Measurements from ENCODE around the gene TVP23B. TPM values are rescaled to one million over a fixed set of nuclear protein-coding genes. Genes with fewer than 3 reads are reported as not detected.
A peak's percentile ranks its signal among the peaks of the same experiment; 100 is the strongest.
"Not testable (repeated sequence)": the region's sequence is repeated elsewhere in the genome, so short reads cannot be mapped to it uniquely, and the experiment has no call there.

The TVP23B gene
- 19.1 and 54.6 TPM in 2 replicates for polyA plus RNA-seq (2011; rRNA removed)
- 23.8 and 24.0 TPM in 2 replicates for polyA minus RNA-seq (2011; rRNA and poly(A)+ RNA removed)

DNA sequence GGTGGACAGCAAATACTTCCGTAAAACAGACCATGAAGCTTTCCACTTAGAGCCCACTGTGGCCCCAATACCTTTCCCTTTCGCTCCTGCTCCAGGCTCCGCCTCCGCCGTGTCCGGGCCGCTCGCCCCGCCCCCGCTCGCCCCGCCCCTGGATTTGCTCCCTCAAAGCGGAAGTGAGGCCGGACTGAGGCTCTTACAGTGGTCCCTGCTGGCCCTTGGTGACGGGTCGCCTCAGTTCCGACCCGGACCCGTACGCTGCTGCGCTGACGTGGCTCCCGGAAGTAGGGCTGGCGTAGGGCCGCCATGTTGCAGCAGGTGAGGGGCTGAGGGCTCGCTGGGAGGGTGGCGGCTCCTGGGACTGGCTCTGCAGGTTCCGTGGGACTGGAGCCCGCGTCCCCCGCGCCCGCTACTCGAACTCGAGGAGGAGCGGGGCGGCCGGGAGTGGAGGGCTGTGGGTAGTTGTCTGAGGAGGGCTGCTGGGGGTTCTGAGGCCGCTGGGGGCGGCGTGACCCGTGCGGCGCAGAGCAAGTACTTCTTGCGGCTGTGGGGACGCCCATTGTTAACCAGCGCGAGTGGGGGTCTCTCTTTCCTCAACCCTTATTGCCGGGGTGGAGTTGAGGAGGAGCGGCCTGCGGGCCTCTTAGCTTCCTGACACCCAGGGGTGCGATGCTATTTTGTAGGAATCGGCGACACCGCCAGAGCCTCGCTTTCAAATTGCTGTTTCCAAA, at the start of gene TVP23B:
Gene TVP23B (plus strand): TSS at position 193 of the 728 bp plus-strand sequence. CDS start 111 bp downstream, at position 304.
- H3K36me3 ChIP-seq (ENCODE audit: control insufficient read depth, insufficient read depth, low read length); CTCF ChIA-PET; POLR2A ChIA-PET; H3K27me3 ChIP-seq (ENCODE audit: control insufficient read depth, insufficient read depth, low read length): not testable (repeated sequence)
- DNase-seq (ENCODE audit: low read depth) = peak; percentile 47
- H3K4me3 ChIP-seq (ENCODE audit: low read depth, low read length) = peak within 1 kb of the TSS; percentile 55

GRCh38 chr17:18732438-18732837, 48.5 kb upstream of the TVP23B start:
- H3K36me3 ChIP-seq (ENCODE audit: control insufficient read depth, insufficient read depth, low read length); H3K4me3 ChIP-seq (ENCODE audit: low read depth, low read length); DNase-seq (ENCODE audit: low read depth); POLR2A ChIA-PET; H3K27me3 ChIP-seq (ENCODE audit: control insufficient read depth, insufficient read depth, low read length); CTCF ChIA-PET: not testable (repeated sequence)

- DNase-seq (ENCODE audit: low read depth); H3K36me3 ChIP-seq (ENCODE audit: control insufficient read depth, insufficient read depth, low read length); CTCF ChIA-PET; POLR2A ChIA-PET; H3K4me3 ChIP-seq (ENCODE audit: low read depth, low read length); H3K27me3 ChIP-seq (ENCODE audit: control insufficient read depth, insufficient read depth, low read length): not testable (repeated sequence)
Observed at GRCh38 chr17:18733350-18733749, 47.6 kb upstream of the TVP23B start.

DNA sequence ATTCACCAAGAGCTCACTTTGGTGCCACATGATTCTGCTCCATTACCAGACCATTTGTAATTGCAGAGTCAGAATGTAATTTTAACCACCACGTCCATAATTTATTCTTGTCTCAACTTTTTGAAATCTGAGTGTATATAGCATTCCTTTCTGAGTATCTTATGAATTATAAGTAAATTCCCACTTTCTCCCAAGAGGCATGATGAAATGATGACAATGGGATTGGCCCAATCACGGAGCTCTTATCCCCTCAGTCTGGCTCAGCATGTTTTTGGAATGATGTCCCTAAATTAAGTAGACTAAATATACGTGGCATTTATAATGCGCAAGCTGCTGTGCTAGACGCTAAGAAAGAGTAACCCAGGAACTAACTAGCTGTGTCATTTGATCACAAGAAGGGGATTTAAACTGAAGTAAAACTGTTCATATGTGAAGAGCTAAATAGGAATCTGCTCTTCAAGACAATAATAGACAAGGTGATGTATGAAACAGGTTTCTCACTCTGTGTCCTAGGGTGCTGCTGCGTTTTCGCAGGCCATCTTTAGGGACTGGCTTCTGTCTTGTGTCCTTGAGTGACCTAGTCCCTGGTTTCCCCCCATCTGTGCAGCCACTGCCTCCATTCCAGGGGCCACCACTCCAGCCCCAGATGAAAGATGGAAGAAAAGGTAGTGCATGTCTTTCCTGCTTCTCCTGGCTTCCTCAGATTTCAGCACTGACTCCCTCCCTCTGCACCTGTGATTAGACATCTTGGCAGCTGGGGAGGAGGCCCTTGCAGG, 41.2 kb upstream of the TVP23B start:
- H3K4me3 ChIP-seq (ENCODE audit: low read depth, low read length); H3K36me3 ChIP-seq (ENCODE audit: control insufficient read depth, insufficient read depth, low read length); H3K27me3 ChIP-seq (ENCODE audit: control insufficient read depth, insufficient read depth, low read length); CTCF ChIA-PET; POLR2A ChIA-PET; DNase-seq (ENCODE audit: low read depth): not testable (repeated sequence)

DNA sequence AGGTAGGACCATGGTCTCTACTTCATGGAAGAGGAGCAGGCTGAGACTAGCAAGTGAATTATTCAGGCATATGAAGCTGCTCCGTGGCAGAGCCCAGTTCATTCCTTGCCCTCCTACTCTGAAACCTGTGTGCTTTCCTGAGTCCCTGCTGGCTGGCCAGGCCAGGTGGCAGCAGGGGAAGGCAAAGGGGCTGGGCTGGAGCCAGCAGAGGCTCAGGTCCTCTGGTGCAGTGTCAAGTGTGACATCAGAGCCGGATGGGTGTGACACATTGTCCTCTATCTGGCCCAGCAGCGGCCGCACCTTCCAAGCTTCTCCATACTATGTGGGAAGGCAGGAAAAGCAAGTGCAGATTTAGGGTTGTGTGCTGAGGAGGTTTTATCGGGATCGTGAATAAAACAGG, 39.8 kb upstream of the TVP23B start:
- CTCF ChIA-PET = not testable (repeated sequence)

GRCh38 chr17:18743699-18744421, 37.1 kb upstream of the TVP23B start, which contains the start of gene FBXW10:
Gene FBXW10, plus strand, starts transcription at chr17:18744054. Its CDS starts 191 bp downstream, at chr17:18744245.
- CTCF ChIA-PET; H3K4me3 ChIP-seq (ENCODE audit: low read depth, low read length); H3K36me3 ChIP-seq (ENCODE audit: control insufficient read depth, insufficient read depth, low read length); POLR2A ChIA-PET; H3K27me3 ChIP-seq (ENCODE audit: control insufficient read depth, insufficient read depth, low read length); DNase-seq (ENCODE audit: low read depth): not testable (repeated sequence)

More for the DNA sequence above, 39.8 kb upstream of the TVP23B start:
- POLR2A ChIA-PET; H3K36me3 ChIP-seq (ENCODE audit: control insufficient read depth, insufficient read depth, low read length); H3K4me3 ChIP-seq (ENCODE audit: low read depth, low read length); DNase-seq (ENCODE audit: low read depth); H3K27me3 ChIP-seq (ENCODE audit: control insufficient read depth, insufficient read depth, low read length): not testable (repeated sequence)

- H3K27me3 ChIP-seq (ENCODE audit: control insufficient read depth, insufficient read depth, low read length); H3K36me3 ChIP-seq (ENCODE audit: control insufficient read depth, insufficient read depth, low read length); POLR2A ChIA-PET; CTCF ChIA-PET; DNase-seq (ENCODE audit: low read depth); H3K4me3 ChIP-seq (ENCODE audit: low read depth, low read length): not testable (repeated sequence)
Observed at GRCh38 chr17:18744726-18745125, 36.3 kb upstream of the TVP23B start.

DNA sequence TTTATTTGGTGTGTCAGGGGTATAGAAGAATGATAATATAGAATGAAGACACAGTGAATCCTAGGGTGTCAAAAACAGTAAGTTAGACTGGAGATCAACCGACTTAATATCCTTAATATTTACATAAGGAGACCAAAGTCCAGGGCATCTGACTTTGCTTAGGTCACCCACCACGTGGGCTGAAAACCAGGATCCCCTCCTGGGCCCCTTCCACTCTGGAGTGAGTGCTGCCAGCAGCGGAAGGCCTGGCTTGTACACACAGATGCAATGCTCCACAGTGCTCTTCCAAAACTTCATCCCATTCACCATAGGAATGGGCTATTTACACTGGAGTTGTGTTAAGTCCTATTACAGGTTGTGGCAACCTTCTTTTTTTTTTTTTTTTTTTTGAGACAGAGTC, 34.4 kb upstream of the TVP23B start:
- CTCF ChIA-PET; H3K27me3 ChIP-seq (ENCODE audit: control insufficient read depth, insufficient read depth, low read length); DNase-seq (ENCODE audit: low read depth); H3K4me3 ChIP-seq (ENCODE audit: low read depth, low read length); H3K36me3 ChIP-seq (ENCODE audit: control insufficient read depth, insufficient read depth, low read length); POLR2A ChIA-PET: not testable (repeated sequence)

DNA sequence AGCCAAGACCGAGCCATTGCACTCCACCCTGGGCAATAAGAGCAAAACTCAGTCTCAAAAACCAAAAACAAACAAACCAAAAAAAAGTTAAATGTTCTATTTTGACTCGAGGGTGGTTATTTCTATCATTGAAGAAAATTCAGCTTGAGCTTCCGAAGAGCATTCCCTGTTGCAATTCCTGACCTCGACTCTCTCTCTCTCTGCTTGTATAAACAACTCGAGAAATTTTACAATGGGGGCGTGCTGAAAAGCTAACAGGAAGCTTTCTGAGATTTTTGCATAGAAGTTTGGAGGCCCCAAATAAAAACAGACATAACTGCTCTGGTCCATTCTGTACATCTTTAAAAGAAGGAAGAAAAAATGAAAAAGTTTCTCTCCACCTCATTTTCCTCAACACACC, 33.5 kb upstream of the TVP23B start:
- H3K27me3 ChIP-seq (ENCODE audit: control insufficient read depth, insufficient read depth, low read length); POLR2A ChIA-PET; CTCF ChIA-PET; H3K4me3 ChIP-seq (ENCODE audit: low read depth, low read length); H3K36me3 ChIP-seq (ENCODE audit: control insufficient read depth, insufficient read depth, low read length): not testable (repeated sequence)
- DNase-seq (ENCODE audit: low read depth) = peak; percentile 8

DNA sequence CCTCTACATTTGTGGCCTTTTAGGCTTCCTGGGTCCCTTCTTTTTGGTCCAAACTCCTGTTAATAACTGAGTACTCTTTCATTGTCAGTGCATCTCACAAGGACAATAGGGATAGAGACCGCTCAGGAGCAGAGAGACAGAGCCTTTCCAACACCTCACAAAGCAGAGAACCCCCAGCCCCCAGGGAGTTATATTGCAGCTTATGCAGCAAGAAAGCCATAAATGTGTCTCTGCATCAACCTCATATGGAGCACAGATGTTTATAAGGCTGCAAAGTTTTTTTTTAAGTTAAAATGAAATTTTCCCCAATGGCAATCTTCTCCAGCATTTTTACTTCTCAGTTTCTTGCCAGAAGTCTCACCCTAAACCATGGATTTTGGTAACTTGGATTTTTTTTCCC, 30.7 kb upstream of the TVP23B start:
- DNase-seq (ENCODE audit: low read depth); CTCF ChIA-PET; H3K36me3 ChIP-seq (ENCODE audit: control insufficient read depth, insufficient read depth, low read length); POLR2A ChIA-PET; H3K27me3 ChIP-seq (ENCODE audit: control insufficient read depth, insufficient read depth, low read length); H3K4me3 ChIP-seq (ENCODE audit: low read depth, low read length): not testable (repeated sequence)

- H3K36me3 ChIP-seq (ENCODE audit: control insufficient read depth, insufficient read depth, low read length); H3K4me3 ChIP-seq (ENCODE audit: low read depth, low read length); H3K27me3 ChIP-seq (ENCODE audit: control insufficient read depth, insufficient read depth, low read length); CTCF ChIA-PET; DNase-seq (ENCODE audit: low read depth); POLR2A ChIA-PET: not testable (repeated sequence)
Observed at GRCh38 chr17:18753829-18754409, 27.1 kb upstream of the TVP23B start.

DNA sequence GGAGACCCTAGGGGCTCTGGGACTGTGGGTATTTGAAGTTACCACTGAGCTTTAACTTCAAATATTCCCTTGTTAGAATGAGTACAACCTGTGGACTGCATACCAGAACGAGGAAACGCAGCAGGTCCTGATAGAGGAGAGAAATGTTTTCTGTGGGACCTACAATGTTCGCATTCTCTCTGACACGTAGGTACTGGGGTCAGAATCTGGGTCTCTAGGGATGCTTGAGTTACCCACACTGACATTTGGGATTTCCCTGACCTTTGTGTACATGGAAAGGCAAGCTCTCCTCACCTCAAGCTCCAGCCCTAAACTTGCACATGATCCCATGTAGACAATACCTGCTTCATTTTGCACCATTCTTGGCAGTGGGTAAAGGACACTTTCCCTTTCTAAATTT, 25.0 kb upstream of the TVP23B start:
- POLR2A ChIA-PET; CTCF ChIA-PET; H3K27me3 ChIP-seq (ENCODE audit: control insufficient read depth, insufficient read depth, low read length); H3K4me3 ChIP-seq (ENCODE audit: low read depth, low read length); H3K36me3 ChIP-seq (ENCODE audit: control insufficient read depth, insufficient read depth, low read length); DNase-seq (ENCODE audit: low read depth): not testable (repeated sequence)

All from BJ (cell line).